NCI-H524 (cell line): ENCODE measurements around the gene GRIN3A.

Source experiments
- DNase-seq, 2 experiments: peaks; one replicate each; lab custom pipeline; 2025; lab: John Stamatoyannopoulos, UW

The GRIN3A gene

DNA sequence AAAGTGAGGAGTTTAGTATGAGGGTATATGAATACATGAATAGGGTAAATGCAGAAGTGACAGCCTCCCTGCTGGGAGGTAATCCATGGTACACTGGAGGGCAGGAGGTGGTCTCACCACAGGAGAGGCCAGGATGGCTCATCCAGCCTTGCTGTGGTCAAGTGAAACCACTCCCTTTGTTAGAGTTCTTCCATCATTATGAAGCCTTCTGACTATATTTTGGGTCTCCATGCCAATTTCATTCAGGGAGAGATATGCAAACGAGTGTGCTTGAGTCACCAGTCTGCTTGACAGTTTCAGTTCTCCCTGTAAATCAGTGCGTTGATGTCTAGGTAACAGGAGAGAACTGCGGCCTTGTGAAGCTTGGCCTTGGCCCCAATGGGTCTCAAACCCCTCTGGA lies 160.1 kb downstream of the GRIN3A start:
- no peak for DNase-seq

DNA sequence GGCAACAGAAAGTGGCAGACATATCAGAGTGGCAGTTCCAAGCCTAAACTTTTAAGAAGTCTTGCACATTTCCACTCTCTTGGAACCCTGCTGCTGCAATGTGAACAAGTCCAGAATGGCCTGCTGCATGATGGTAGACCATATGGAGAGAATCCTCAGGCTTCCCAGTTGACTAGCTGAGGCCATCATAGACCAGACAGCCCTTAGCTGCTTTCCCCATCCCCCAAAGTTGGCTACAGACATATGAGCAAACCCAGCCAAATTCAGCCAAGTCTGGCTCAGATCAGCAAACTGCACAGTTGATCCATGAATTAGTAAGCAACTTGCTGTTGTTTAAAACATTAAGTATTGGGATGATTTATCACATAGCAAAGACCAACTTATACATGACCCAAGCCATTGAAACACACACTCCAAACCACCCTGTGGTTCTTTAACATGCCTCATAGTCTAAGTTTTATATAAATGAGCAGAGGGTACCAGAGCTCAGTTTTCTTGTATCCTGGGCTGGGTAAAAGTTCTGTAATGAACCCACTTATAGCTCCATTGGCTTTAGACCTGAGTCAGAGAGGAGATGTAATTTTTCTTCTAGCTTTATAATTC lies 163.6 kb downstream of the GRIN3A start:
- DNase-seq, result no peak

DNA sequence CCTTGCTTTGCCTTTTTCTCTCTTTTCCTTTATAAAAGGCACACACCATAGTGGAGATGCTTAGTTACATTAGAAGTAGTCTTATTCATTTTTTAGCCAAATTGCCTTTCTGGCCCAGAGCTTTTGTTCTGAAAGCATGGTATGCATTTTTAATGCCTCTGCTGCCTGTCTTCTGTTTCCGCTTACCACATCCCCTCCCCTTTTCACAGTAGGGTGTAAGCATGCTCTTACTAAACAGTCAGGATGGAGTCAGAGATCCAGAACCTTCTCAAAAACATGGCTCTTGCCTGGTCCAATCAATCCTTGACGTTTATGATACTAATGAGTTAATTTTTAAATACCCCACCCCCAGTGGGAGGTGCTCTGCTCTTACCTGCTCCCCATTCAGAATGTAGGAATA lies 166.1 kb downstream of the GRIN3A start:
- DNase-seq, result no peak

DNA sequence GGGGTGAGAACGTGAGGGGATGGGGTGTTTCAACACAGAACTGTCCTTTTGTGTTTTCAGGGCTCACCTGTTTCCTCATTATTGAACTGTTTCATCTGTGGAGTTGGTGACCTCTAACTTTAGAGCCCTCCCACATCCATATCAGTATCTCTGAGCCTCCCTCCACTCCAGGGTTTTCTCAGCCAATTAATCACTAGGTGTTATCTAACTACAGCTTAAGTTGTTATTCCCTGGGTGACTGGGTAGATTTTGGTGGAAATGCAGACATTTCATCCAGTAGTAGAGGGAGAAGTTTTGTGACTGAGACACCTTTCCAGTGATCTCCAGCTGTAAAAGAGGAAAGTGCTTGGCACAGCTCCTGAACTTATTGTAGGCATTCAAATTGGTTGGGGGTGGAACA lies 167.3 kb downstream of the GRIN3A start:
- DNase-seq, result no peak

DNA sequence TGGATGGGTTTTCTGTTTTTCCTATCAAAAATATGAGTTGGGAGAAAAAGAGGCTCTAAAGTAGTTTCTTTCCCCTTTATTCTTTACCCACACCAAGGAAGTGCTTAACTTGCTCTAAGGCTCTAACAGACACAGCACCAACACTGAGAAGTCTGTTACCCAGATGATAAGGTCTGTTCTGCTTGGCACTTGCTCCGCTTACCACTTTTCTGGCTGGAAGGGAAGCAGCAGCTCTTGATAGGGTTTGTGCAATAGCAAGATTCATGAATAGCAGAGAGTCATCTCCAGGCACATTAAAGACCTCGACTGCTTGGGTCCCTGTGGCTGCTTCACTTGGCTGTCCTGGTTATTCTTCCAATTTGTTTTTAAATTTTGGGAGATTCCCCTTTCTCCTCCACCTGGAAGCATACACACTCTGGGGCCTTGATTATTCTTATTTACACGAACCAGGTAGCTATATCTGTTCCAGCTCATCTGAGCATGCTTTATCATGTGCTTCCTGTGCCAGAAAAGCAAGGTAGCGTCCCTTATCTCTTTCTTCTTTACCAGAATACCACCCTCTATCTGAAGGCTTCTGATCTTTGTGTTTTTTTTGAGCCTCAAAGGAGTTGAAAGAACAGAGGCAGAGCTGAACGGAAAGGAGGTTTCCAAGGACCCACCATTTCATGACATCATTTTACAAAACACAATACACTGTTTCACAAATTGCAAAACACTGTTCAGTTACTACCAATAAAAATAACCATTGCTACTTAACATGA lies 168.5 kb downstream of the GRIN3A start:
- DNase-seq, result no peak

DNA sequence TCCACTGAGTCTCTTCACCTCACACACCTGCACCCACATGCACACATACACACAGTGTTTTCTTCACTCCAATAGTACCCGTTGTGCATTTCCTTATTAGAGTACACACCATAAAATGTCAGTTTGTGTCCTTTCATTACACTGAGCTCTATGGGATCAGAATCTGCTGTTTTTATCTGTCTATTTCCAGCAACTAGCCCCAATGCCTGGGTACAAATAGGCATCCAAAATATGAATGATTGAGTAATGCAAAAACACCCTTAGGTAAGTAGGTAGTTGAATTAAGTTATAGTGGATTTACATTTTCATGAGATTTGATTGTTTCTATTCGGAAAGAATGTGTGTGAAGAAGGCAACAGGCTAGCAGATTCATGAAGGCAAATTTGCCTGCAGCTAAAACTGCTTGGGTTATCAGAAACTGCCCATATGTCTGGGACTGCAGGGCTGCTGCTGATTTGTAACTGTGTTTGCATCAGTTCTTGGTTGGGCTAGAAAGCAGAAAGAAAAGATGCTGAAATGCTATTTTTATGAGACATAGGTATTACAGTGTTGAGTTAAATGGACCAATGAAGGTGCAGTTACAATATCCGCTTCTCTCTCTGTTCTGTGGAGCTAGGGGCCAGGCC lies 170.6 kb downstream of the GRIN3A start:
- no peak for DNase-seq

DNA sequence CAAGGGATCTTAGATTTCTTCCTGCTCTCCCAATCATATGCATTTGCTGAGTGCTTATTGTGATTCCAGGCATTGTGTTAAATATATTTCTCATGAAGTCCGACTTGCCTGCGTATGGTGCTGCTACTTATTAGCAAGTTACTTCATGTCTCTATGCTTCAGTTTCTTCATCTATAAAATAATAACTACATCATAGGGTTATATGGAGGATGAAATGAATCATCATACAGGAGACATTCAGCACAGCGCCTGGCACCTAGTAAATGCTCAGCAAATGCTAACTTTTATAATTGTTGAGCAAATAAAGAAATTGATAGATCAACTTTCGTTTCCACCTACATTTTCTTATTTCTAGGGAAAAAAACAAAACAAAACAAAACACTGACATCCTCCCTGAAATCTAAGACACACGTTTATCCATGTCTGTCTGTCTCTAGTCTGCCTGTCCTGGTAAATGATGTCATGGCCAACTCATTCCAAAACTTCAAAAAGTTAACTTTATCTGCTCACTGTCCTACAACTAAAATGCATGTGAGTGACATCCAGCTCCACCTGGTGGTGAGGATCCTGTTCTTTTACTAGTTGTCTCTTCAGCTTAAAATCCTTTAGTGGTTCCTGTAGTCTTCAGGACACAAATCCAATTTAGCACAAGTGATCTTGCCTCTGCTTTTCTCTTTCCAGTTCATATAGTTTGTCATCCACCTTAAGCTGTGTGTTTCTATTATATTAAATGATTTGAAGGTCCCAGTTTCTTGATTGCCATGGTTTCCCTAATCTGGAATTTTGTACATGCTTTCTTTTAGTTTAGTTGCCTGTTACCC lies 171.3 kb downstream of the GRIN3A start:
- DNase-seq, result peak in 1 of 2 experiments; percentile 27

DNA sequence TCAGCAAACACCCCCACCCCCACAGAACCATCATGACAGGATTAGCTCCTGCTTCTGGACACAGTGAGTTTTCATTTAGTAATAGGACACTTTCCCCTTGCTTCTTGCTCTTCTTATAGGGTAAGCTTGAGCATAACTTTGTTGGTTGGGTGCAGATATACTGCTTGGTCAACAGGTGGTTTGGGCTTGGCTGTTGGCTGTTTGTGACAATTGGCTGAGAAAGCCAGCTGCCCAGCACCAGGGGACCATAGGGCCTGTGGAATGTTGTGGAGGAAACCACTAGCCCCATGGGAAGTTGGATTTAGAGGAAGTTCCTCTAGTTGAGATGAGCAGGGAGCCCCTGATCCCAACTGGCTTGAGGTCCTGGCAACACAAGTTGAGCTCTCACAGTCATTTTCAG lies 174.2 kb downstream of the GRIN3A start:
- DNase-seq, result no peak

DNA sequence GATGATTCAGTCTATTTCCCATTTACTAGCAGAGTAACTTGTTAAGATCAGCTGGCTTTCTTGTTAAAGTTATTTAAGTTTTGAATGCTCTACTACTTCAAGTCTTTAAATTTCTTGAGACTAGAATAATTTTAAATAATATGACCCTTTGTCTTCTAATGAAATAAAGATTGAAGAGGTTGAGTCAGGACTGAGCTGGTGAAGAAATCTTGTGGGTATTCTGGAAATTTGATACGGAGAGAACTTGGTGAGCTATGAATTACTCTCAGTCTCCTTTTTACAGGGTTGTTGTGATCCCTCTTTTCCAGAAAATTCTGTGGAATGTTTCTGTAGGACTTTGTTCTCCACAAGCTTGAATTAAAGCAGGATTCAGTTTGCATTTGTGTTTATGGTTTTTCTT lies 175.5 kb downstream of the GRIN3A start:
- no peak for DNase-seq

DNA sequence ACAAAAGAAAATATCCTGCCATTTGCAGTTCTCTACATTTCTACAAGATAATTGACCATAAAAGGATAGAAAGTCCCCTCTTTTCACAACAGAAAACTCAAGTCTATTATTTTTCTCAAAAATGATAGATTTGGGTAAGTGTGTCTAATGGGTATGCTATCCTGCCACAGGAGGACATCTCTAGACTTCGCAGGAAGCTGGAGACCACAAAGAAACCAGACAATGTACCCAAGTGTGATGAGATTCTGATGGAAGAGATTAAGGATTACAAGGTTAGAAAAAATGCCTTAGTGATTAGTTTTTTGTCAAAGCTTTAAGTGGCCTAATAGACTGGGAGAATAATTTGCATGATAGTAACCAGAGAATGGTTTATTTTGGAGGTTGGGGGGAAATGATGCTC lies 176.7 kb downstream of the GRIN3A start:
- no peak for DNase-seq

DNA sequence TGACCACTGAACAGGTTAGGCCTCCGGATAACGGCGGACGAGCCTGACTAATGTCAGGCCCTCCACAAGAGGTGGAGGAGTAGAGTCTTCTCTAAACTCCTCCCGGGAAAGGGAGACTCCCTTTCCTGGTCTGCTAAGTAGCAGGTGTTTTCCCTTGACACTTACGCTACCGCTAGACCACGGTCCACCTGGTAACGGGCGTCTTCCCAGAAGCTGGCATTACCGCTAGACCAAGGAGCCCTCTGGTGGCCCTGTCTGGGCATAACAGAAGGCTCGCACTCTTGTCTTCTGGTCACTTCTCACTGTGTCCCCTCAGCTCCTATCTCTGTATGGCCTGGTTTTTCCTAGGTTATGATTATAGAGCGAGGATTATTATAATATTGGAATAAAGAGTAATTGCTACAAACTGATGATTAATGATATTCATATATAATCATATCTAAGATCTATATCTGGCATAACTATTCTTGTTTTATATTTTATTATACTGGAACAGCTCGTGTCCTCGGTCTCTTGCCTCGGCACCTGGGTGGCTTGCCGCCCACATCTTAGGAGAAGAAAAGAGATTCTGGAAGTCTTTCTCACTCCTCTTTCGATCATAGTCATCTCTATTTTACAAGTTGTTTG lies 188.9 kb downstream of the GRIN3A start:
- DNase-seq, result peak in 1 of 2 experiments; percentile 36

DNA sequence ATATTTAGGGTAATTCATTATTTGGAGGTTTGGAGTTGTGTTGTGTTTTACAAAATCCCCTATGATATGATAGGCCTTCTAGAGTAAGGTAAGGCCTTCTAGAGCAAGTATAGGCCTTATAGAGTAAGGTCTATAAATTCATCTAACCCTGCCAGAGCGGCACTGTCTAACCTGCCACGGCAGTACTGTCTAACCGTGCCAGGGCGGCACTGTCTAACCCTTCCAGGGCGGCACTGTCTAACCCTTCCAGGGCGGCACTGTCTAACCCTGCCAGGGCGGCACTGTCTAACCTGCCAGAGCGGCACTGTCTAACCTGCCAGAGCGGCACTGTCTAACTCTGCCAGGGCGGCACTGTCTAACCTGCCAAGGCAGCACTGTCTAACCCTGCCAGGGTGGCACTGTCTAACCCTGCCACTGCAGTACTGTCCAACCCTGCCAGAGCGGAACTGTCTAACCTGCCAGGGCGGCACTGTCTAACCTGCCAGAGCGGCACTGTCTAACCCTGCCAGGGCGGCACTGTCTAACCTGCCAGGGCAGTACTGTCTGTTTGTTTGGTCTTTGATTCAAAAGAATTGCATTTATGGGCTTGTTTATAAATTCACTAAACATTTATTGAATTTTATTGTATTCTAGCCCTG lies 195.2 kb downstream of the GRIN3A start:
- no peak for DNase-seq

DNA sequence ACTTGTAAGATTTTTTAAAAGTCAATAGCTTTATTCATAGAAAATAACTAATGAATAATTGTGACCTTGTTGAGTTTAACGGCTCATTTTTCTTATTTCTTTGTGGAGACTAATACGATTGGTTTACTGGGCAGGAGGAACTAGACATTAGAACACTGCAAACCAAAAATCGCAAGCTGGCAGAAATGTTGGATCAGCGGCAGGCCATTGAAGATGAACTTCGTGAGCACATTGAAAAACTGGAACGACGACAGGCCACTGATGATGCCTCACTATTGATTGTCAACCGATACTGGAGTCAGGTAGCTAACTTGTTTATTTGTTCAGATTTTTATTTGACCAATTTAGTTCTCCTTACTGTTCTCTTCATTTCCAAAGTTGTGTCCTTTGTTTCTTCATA lies 198.4 kb downstream of the GRIN3A start:
- no peak for DNase-seq

DNA sequence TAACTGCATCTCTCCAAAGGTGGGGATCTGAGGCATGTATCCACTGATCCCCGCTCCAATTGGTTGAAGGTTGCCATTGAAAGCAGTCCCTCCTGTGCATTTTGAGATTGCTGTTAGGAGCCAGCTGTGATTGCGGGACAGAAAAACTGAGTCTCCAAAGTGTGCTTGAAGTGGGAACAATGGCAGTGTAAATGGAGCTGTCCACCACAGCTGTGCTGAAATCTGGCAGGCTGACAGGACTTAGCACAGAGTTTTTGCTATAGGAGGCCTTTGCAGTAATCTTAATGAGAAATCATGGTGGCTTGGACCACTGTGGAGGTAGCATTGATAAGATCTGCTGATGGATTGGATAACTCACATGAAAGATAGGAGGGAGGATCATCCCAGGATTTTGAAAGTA lies 201.5 kb downstream of the GRIN3A start:
- no peak for DNase-seq

DNA sequence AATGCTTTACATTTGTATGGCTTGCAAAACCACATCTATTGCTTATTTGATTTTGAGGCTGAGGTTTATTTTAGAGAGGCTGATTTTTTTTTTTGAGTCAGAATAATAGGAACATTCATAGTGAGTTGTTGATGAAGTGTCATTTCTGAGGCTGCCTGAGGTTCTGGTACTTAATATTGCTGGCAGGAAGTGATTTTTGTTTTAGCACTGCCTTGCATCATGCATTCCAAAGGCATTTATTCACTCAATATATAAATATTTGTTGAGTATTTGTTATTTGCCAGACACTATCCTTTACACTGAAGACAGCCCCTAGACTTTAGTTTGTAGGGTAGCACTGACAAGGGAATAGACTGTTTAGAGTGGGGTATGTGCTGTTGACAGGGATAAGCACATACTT lies 202.1 kb downstream of the GRIN3A start:
- no peak for DNase-seq

DNA sequence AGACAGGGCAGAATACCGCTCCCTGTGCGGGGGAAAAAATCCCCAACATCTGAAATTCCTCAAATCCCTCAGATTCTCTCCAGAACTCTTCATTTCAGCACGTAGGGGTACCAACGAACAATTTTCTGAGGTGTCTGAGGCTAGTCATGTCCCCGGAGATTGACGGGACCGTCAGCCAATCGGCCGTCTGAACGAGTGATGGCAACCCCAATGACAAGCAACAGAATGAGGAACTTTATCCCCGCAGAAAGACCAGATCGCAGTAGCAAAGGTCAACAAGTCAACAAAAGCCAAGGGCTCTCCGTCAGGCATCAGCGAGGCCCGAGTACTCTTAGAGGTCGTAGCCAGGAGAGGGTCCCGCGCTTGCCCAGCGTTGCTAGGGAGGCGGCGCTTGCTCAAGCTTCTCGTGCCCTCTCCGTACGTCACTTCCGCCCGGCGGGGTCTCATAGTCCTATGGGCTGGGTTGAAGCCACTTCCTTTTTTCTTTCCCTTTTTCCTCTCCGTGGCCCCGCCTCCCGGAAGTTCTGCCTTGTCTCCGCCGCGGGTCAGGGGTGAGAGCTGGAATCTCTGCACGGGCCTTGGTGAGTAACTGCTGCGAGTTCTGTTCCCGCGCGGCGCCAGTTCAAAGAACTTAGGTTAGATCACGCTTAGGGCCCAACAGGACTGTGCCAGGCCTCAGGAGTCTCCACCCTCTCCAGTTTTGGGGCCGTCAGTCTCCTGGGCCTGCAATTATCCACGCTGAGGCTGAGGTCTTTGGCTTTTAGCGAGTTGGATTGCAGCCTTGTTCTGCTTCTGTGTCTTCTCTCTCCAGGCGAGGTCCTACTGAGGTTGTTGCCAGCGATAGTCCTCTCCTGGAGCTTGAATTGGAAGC lies 204.9 kb downstream of the GRIN3A start, which contains the start of gene RNF20:
TSS of gene RNF20 (plus strand) at position 520 of the 871 bp plus-strand sequence. CDS start 1,571 bp downstream, outside the sequence.
- DNase-seq, result peak; percentile 100

DNA sequence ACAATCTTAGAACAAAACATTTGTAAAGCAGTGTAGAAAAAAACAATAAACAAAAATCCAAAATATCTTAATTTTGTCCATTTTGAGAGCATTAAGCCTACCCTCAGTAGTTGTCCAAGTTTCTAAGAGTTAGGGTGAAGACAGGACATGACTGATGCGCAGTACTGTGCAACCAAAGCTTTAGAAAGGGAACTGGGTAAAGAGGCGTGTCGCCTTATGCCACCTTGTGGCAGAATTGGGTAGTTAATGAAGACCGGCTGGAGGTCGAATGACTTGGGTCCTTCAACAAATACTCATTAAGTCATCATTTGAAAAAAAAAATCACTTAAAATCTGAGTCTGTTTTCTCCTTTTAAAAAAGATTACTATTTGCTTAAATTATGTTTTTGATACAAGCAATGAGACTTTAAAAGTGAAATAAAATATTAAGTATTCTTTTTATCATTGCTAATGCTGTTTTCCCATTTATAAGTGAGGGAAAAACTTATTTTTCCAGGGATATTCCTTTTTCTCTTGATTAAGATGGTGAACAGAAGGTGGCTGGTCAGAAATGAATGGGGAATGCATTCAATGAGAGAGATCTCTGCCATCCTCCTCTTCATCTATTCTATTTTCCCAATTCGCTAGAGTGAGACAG lies 208.3 kb downstream of the GRIN3A start:
- DNase-seq, result peak; percentile 61 to 83

DNA sequence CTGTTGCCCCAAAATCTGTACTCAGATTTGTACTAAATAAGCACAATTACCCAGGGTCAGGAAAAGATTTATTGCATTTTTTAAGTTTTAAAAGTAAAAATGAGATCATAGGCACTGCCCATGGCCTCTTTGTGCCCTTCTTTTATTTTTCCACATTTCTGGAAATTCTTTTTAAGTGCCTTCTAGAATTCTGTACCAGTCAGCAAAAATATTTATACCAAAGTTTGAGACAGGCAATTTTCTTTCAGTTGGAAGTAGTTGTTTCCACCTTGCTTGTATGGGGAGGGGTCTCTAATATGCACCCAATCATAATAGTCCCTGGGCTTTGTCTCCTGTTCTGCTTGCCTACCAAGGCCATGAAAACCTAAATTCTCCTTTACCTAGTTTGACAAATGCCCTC lies 210.4 kb downstream of the GRIN3A start:
- no peak for DNase-seq

DNA sequence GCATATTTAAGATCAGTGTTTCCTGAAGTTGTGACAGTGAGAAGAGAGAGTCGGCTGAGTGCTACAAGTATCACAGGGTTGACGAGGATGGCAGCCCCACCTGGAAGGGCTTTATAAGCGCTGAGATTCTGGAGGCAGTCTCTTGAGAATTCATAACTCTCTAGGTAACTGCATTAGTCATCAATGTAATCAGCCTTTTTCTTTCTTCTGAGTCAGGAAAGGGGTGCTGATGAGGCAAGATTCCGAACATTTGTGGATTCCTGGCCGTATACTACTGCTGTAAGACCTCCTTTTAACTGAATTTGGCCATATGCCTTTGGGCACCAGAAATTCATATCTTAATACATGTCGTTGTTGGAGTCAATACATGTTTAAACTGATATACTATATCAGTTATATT lies 211.4 kb downstream of the GRIN3A start:
- no peak for DNase-seq

DNA sequence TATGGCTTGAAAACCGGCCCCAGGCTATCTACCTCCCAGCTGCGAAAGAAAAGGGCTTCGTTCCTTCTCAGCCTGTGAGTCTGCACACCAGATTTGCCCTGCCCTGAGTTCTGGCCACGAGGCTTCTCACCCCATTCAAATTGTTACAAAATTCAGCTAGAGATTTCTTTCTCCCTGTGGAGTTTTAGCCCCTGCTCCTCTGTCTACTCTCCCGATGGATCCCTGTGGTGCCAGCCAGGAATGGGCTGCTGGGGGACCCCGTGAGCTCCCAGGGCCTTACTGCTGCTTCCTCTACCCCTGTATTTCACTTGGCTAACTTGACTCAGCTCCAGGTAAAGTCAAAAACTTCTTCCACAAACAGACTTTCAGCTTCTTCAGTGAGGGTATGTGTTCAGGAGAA lies 214.1 kb downstream of the GRIN3A start:
- DNase-seq, result no peak
